WTC11 (cell line): ENCODE results near the gene ASPHD1. TPM values are rescaled to one million over a fixed set of nuclear protein-coding genes. Genes with fewer than 3 reads are reported as not detected.
A peak's percentile ranks its signal among the peaks of the same experiment; 100 is the strongest.

ENCODE experiments used
- ATAC-seq: fragments of 200-7000 bp; cut with Tn5 transposase; 2 replicates; pipeline ENCODE4 v1.10.0; 2021; ENCODE audit warnings: mild to moderate bottlenecking, moderate library complexity
- CTCF ChIA-PET: fragments of 300-600 bp; sonication (Branson Sonifier 250); formaldehyde crosslinking; loops from one replicate; lab custom pipeline; 2021; ENCODE audit warnings: antibody characterized with exemption; lab: Charles Lee
- POLR2A ChIA-PET: fragments of 350-600 bp; sonication (Branson Sonifier 250); formaldehyde crosslinking; loops from one replicate; lab custom pipeline; 2021; ENCODE audit warnings: antibody characterized with exemption; lab: Charles Lee
- DNase-seq: peaks from one replicate; pipeline ENCODE4 v3.0.0; 2021; ENCODE audit warnings: low spot score
- H3K27ac Mint-ChIP-seq: 2 replicates; pipeline ENCODE4 v1.8.0; 2021; ENCODE audit warnings: mixed read lengths
- H3K27me3 Mint-ChIP-seq: 2 replicates; pipeline ENCODE4 v1.8.0; 2021; ENCODE audit warnings: low read depth, mild to moderate bottlenecking, moderate library complexity, mixed read lengths
- H3K36me3 Mint-ChIP-seq: 2 replicates; pipeline ENCODE4 v1.8.0; 2021; ENCODE audit warnings: mixed read lengths
- H3K4me1 Mint-ChIP-seq: 2 replicates; pipeline ENCODE4 v1.8.0; 2022; ENCODE audit warnings: mixed read lengths
- H3K4me3 Mint-ChIP-seq: 2 replicates; pipeline ENCODE4 v1.8.0; 2021; ENCODE audit warnings: mild to moderate bottlenecking, moderate library complexity, mixed read lengths
- H3K9me3 Mint-ChIP-seq: 2 replicates; pipeline ENCODE4 v1.8.0; 2021; ENCODE audit warnings: mixed read lengths
- AFF4 ChIP-seq: sonication (generic); formaldehyde crosslinking; IDR thresholded peaks from 2 replicates; pipeline ENCODE4 v1.8.1; 2023; ENCODE audit warnings: mild to moderate bottlenecking, missing genetic modification reagents, borderline replicate concordance
- ATF1 ChIP-seq: sonication (generic); formaldehyde crosslinking; IDR thresholded peaks from 2 replicates; pipeline ENCODE4 v1.8.1; 2023; ENCODE audit warnings: mild to moderate bottlenecking, moderate library complexity, missing genetic modification reagents
- ATF3 ChIP-seq: sonication (generic); formaldehyde crosslinking; conservative IDR thresholded peaks from 2 replicates; pipeline ENCODE4 v1.8.1; 2022; ENCODE audit warnings: mild to moderate bottlenecking, missing genetic modification reagents
- ATF6 ChIP-seq: sonication (generic); formaldehyde crosslinking; IDR thresholded peaks from 2 replicates; pipeline ENCODE4 v1.8.1; 2023; ENCODE audit warnings: mild to moderate bottlenecking, missing genetic modification reagents
- CREB1 ChIP-seq: sonication (generic); formaldehyde crosslinking; IDR thresholded peaks from 2 replicates; pipeline ENCODE4 v1.8.0; 2023; ENCODE audit warnings: mild to moderate bottlenecking, missing genetic modification reagents
- ELF4 ChIP-seq: sonication (generic); formaldehyde crosslinking; IDR thresholded peaks from 2 replicates; pipeline ENCODE4 v1.8.1; 2022; ENCODE audit warnings: low read depth, mild to moderate bottlenecking, moderate library complexity, missing genetic modification reagents
- ESRRA ChIP-seq: sonication (generic); formaldehyde crosslinking; IDR thresholded peaks from 2 replicates; pipeline ENCODE4 v1.8.1; 2022; ENCODE audit warnings: mild to moderate bottlenecking, missing genetic modification reagents, borderline replicate concordance
- HMGA2 ChIP-seq: fragments of 250-450 bp; sonication (Bioruptor Pico); IDR thresholded peaks from 2 replicates; pipeline ENCODE4 v1.4.0; 2021; ENCODE audit warnings: mild to moderate bottlenecking, moderate library complexity
- HMGXB4 ChIP-seq: sonication (generic); formaldehyde crosslinking; IDR thresholded peaks from 2 replicates; pipeline ENCODE4 v1.8.1; 2023; ENCODE audit warnings: mild to moderate bottlenecking, moderate library complexity, missing genetic modification reagents
- NFE2L1 ChIP-seq: sonication (generic); formaldehyde crosslinking; IDR thresholded peaks from 2 replicates; pipeline ENCODE4 v1.8.1; 2023; ENCODE audit warnings: missing genetic modification reagents
- SOX15 ChIP-seq: fragments of 250-450 bp; sonication (Bioruptor Pico); IDR thresholded peaks from 2 replicates; pipeline ENCODE4 v1.9.0; 2021; ENCODE audit warnings: mild to moderate bottlenecking
- SP1 ChIP-seq: sonication (generic); formaldehyde crosslinking; conservative IDR thresholded peaks from 2 replicates; pipeline ENCODE4 v1.8.1; 2022; ENCODE audit warnings: missing genetic modification reagents
- TCF7 ChIP-seq: sonication (generic); formaldehyde crosslinking; IDR thresholded peaks from 2 replicates; pipeline ENCODE4 v1.8.0; 2022; ENCODE audit warnings: mild to moderate bottlenecking, low read depth, missing genetic modification reagents, moderate library complexity
- TEAD1 ChIP-seq: sonication (generic); formaldehyde crosslinking; IDR thresholded peaks from 2 replicates; pipeline ENCODE4 v1.8.0; 2022; ENCODE audit warnings: mild to moderate bottlenecking, missing genetic modification reagents
- ZBTB43 ChIP-seq: sonication (generic); formaldehyde crosslinking; IDR thresholded peaks from 2 replicates; pipeline ENCODE4 v1.8.1; 2023; ENCODE audit warnings: mild to moderate bottlenecking, missing genetic modification reagents
- ZMAT4 ChIP-seq: fragments of 250-450 bp; sonication (Bioruptor Pico); IDR thresholded peaks from 2 replicates; pipeline ENCODE4 v1.9.0; 2021; ENCODE audit warnings: mild to moderate bottlenecking
- ZNF281 ChIP-seq: sonication (generic); formaldehyde crosslinking; IDR thresholded peaks from 2 replicates; pipeline ENCODE4 v1.8.0; 2023; ENCODE audit warnings: mild to moderate bottlenecking, missing genetic modification reagents
- total RNA-seq: library from RNA; stranded (reverse); gene quantifications from 3 replicates; pipeline ENCODE4 v1.2.3, GENCODE V29; 2021

Gene ASPHD1
- total RNA-seq, 1 experiment from 2014 or later, result 26.9 TPM

GRCh38 chr16:29911676-29912010, 11.4 kb downstream of the ASPHD1 start (continued):
- TF ChIP-seq ZMAT4 (CRISPR knock-in tag), result no peak
- no peak for TF ChIP-seq ELF4 (CRISPR knock-in tag)
- no peak for TF ChIP-seq AFF4 (CRISPR knock-in tag)
- TF ChIP-seq, all 79 proteins: peak for 0

DNA sequence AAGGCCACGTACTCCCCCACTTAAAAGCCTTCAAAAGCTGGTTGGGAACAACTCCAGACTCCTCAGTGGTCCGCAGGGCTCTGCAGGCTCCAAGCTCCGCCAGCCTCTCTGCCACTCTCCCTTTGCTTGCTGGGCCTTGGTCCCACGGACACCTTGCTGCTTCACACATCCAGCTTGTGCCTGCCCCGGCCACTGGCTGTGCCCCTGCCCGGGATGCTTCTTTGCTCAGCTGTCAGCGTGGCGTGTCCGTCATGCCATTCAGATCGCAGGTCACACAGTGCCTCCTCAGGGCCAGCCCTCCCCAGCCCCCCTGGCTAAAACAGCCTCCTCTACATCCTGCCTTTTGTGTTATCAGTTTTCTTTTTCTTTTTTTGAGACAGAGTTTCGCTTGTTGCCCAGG, 11.8 kb downstream of the ASPHD1 start:
- Mint-ChIP-seq H3K27ac (peak overlapping the region; percentile 97), H3K36me3 (peaks cover 3% of the 10 kb centered on the region; the same call in 1 of the 2 replicates), H3K9me3 (no peaks in the 10 kb centered on the region), H3K27me3 (no peaks in the 10 kb centered on the region), H3K4me3 (no peak overlapping the region), H3K4me1 (peaks cover 8% of the 10 kb centered on the region)
- POLR2A ChIA-PET, result interaction anchor here (0.5 to 1.3 kb wide), 2 partner anchors 15 to 217 kb away, joined by 4 to 5 read pairs; no protein-coding TSS in a partner anchor
- ATAC-seq (peak; percentile 16), DNase-seq (no peak)
- CTCF ChIA-PET, result interaction anchor here (0.8 to 1.7 kb wide), 10 partner anchors 11 to 116 kb away, joined by 3 to 11 read pairs (median 5); partner anchors contain the start of genes ASPHD1, KCTD13, SEZ6L2 and TMEM219
- TF ChIP-seq ZNF281 (CRISPR knock-in tag), result no peak
- TF ChIP-seq HMGXB4, result no peak
- TF ChIP-seq ATF3 (CRISPR knock-in tag), result no peak
- no peak for TF ChIP-seq ESRRA
- TF ChIP-seq SP1 (CRISPR knock-in tag), result no peak
- no peak for TF ChIP-seq ATF1 (CRISPR knock-in tag)
- no peak for TF ChIP-seq TCF7 (CRISPR knock-in tag)

- no peaks in the 10 kb centered on the region for H3K9me3 Mint-ChIP-seq
- DNase-seq (no peak), ATAC-seq (no peak)
- ChIA-PET CTCF (interaction anchor here (1.3 to 2.1 kb wide), 3 partner anchors 14 to 65 kb away, joined by 4 to 5 read pairs (median 5); partner anchors contain the start of genes ASPHD1 and SEZ6L2), POLR2A (no interaction called here)
- peaks cover 3% of the 10 kb centered on the region; the same call in 1 of the 2 replicates for H3K36me3 Mint-ChIP-seq
- H3K27me3 Mint-ChIP-seq, result no peaks in the 10 kb centered on the region
- peaks cover 5% of the 10 kb centered on the region for H3K4me1 Mint-ChIP-seq
- H3K4me3 Mint-ChIP-seq, result no peak overlapping the region
- peak overlapping the region; percentile 47; the same call in 1 of the 2 replicates for H3K27ac Mint-ChIP-seq
- TF ChIP-seq TEAD1 (no peak), NFE2L1 (CRISPR knock-in tag) (no peak), ZMAT4 (CRISPR knock-in tag) (no peak), ATF6 (CRISPR knock-in tag) (no peak), HMGA2 (CRISPR knock-in tag) (no peak), SOX15 (no peak), ZBTB43 (CRISPR knock-in tag) (no peak), CREB1 (CRISPR knock-in tag) (no peak)
These were observed 13.2 kb downstream of the ASPHD1 start for GRCh38 chr16:29913514-29913913.
